Mononuclear cell (primary cell): ENCODE results near the gene KCNJ11. TPM values are rescaled to one million over a fixed set of nuclear protein-coding genes. Genes with fewer than 3 reads are reported as not detected.

Experiments used
- H3K27me3 ChIP-seq: 2 replicates; pipeline ENCODE4 v1.6.0; 2011; ENCODE audit warnings: low read length, control low read depth; ENCODE audit not compliant: insufficient read depth
- H3K4me1 ChIP-seq: 2 replicates; pipeline ENCODE4 v1.5.1; 2011; ENCODE audit warnings: mild to moderate bottlenecking, low read length, control low read depth; ENCODE audit not compliant: insufficient read depth
- H3K4me3 ChIP-seq: 2 replicates; pipeline ENCODE4 v1.5.1; 2011; ENCODE audit warnings: mild to moderate bottlenecking, low read length, moderate library complexity
- H3K9me3 ChIP-seq: 2 replicates; pipeline ENCODE4 v1.5.1; 2011; ENCODE audit warnings: low read depth, mild to moderate bottlenecking, control low read depth, low read length
- total RNA-seq: library from RNA; depleted of rRNA; stranded (reverse); fragments of >200 nt; gene quantifications from one replicate; pipeline ENCODE4 v1.2.3, GENCODE V29; 2012

The KCNJ11 gene
- total RNA-seq, 1 donor = 0.10 TPM

GRCh38 chr11:17414317-17414737 lies 25.9 kb upstream of the KCNJ11 start:
- H3K4me3 ChIP-seq = no peak overlapping the region
- H3K9me3 ChIP-seq = no peaks in the 10 kb centered on the region
- H3K27me3 ChIP-seq = peaks cover 2% of the 10 kb centered on the region
- H3K4me1 ChIP-seq = no peaks in the 10 kb centered on the region

- Histone ChIP-seq H3K4me3 (no peak overlapping the region), H3K27me3 (peaks cover 2% of the 10 kb centered on the region), H3K4me1 (no peaks in the 10 kb centered on the region), H3K9me3 (no peaks in the 10 kb centered on the region)
Observed at GRCh38 chr11:17413414-17414316, 25.2 kb upstream of the KCNJ11 start.

GRCh38 chr11:17412488-17413180 lies 24.2 kb upstream of the KCNJ11 start:
- no peaks in the 10 kb centered on the region for H3K4me1 ChIP-seq
- H3K4me3 ChIP-seq = no peak overlapping the region
- H3K9me3 ChIP-seq = no peaks in the 10 kb centered on the region
- no peaks in the 10 kb centered on the region for H3K27me3 ChIP-seq

- Histone ChIP-seq H3K4me3 (no peak overlapping the region), H3K9me3 (no peaks in the 10 kb centered on the region), H3K4me1 (no peaks in the 10 kb centered on the region), H3K27me3 (no peaks in the 10 kb centered on the region)
Observed at GRCh38 chr11:17411418-17411817, 23.0 kb upstream of the KCNJ11 start.

GRCh38 chr11:17410606-17411379 lies 22.3 kb upstream of the KCNJ11 start:
- Histone ChIP-seq H3K4me3 (no peak overlapping the region), H3K27me3 (no peaks in the 10 kb centered on the region), H3K4me1 (no peaks in the 10 kb centered on the region), H3K9me3 (no peaks in the 10 kb centered on the region)

- no peaks in the 10 kb centered on the region for H3K4me1 ChIP-seq
- H3K4me3 ChIP-seq = no peak overlapping the region
- H3K9me3 ChIP-seq = no peaks in the 10 kb centered on the region
- no peaks in the 10 kb centered on the region for H3K27me3 ChIP-seq
Observed at GRCh38 chr11:17408641-17409040, 20.2 kb upstream of the KCNJ11 start.

GRCh38 chr11:17408026-17408425 lies 19.6 kb upstream of the KCNJ11 start:
- no peaks in the 10 kb centered on the region for H3K4me1 ChIP-seq
- no peaks in the 10 kb centered on the region for H3K9me3 ChIP-seq
- H3K27me3 ChIP-seq = no peaks in the 10 kb centered on the region
- H3K4me3 ChIP-seq = no peak overlapping the region

GRCh38 chr11:17407575-17407974 lies 19.1 kb upstream of the KCNJ11 start:
- H3K27me3 ChIP-seq = no peaks in the 10 kb centered on the region
- H3K4me1 ChIP-seq = no peaks in the 10 kb centered on the region
- H3K4me3 ChIP-seq = no peak overlapping the region
- no peaks in the 10 kb centered on the region for H3K9me3 ChIP-seq

- Histone ChIP-seq H3K4me1 (no peaks in the 10 kb centered on the region), H3K4me3 (no peak overlapping the region), H3K9me3 (no peaks in the 10 kb centered on the region), H3K27me3 (no peaks in the 10 kb centered on the region)
Observed at GRCh38 chr11:17406818-17407149, 18.3 kb upstream of the KCNJ11 start.

GRCh38 chr11:17406082-17406817 lies 17.8 kb upstream of the KCNJ11 start:
- H3K27me3 ChIP-seq = no peaks in the 10 kb centered on the region
- no peaks in the 10 kb centered on the region for H3K9me3 ChIP-seq
- H3K4me1 ChIP-seq = no peaks in the 10 kb centered on the region
- H3K4me3 ChIP-seq = no peak overlapping the region

GRCh38 chr11:17405232-17406005 lies 17.0 kb upstream of the KCNJ11 start:
- no peak overlapping the region for H3K4me3 ChIP-seq
- H3K9me3 ChIP-seq = no peaks in the 10 kb centered on the region
- H3K4me1 ChIP-seq = no peaks in the 10 kb centered on the region
- no peaks in the 10 kb centered on the region for H3K27me3 ChIP-seq

- no peaks in the 10 kb centered on the region for H3K27me3 ChIP-seq
- H3K4me1 ChIP-seq = no peaks in the 10 kb centered on the region
- H3K4me3 ChIP-seq = no peak overlapping the region
- no peaks in the 10 kb centered on the region for H3K9me3 ChIP-seq
Observed at GRCh38 chr11:17403980-17404759, 15.7 kb upstream of the KCNJ11 start.

- H3K4me1 ChIP-seq = no peaks in the 10 kb centered on the region
- H3K4me3 ChIP-seq = no peak overlapping the region
- H3K9me3 ChIP-seq = no peaks in the 10 kb centered on the region
- H3K27me3 ChIP-seq = no peaks in the 10 kb centered on the region
Observed at GRCh38 chr11:17402486-17402885, 14.0 kb upstream of the KCNJ11 start.
